Left renal pelvis (tissue), 4 donors: ENCODE results near the gene HOXB9. TPM values are rescaled to one million over a fixed set of nuclear protein-coding genes. Genes with fewer than 3 reads are reported as not detected.

ENCODE experiments used
- DNase-seq, 4 donors: peaks; one replicate each; pipeline ENCODE4 v3.0.0-alpha.2; 2013; ENCODE audit warnings: low read depth in 4 of 4, low spot score in 3 of 4
- polyA plus RNA-seq, 4 donors: library from polyadenylated mRNA; unstranded; fragments of 120-200 nt; gene quantifications; one replicate each; pipeline ENCODE4 v1.2.1, GENCODE V29; 2013; ENCODE audit not compliant: insufficient read length in 4 of 4

HOXB9 gene
- polyA plus RNA-seq, 4 donors, result 13.0 to 71.8 (median 60.8) TPM

DNA sequence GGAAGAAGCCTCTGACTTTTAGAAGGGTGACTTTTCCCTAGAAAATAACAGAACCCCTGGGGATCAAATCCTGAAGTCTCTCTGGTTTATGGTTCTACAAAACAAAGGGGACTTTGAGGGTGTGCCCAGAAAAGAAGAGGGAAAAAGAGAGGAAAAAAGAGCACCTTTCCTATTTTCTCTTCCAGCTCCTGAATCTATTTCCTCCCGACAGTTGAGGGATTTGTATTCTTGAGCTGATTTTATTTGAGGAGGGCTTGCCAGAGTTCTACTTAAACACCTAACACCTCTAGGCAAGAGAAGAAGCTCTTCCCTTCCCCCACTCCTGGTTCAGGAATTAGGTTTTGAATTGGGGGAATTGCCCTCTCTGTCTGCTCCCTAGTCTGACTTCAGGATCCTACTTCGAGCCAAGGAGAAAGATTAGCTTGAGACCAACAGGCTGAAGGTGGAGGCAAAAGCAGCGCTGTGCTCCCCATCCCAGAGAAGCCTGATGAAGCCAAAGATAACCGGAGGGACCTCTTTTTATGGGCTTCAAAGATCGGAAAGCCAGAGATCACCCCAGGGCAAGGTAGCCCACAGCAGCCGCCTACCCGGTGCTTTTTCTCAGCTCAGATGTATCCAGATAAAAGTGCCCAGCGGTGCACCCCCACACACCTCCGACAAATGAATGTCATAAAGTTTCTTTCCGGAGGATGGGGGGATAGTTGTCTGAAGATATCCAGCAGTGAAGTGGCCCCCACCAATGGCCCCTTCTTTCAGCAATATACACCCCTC lies 36.9 kb downstream of the HOXB9 start:
- DNase-seq, result no peak

- DNase-seq, result no peak
Observed at GRCh38 chr17:48588528-48588927, 37.6 kb downstream of the HOXB9 start.

DNA sequence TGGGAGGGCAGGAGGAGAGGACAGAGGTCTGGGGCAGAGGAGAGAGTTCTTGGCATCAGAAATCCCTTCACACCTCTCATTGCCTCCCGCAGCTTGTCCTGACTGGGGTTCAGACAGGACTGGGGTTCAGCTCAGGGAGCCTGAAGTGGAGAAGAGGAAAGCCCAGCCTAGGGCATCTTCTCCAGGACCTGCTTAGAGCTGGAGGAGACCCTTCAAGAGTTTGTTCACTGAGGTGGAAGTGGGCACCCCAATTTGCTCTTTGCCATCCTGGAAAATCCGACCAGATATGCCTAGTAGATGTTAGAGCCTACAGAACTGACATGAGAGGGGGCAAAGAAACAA lies 38.1 kb downstream of the HOXB9 start:
- DNase-seq, result no peak

DNA sequence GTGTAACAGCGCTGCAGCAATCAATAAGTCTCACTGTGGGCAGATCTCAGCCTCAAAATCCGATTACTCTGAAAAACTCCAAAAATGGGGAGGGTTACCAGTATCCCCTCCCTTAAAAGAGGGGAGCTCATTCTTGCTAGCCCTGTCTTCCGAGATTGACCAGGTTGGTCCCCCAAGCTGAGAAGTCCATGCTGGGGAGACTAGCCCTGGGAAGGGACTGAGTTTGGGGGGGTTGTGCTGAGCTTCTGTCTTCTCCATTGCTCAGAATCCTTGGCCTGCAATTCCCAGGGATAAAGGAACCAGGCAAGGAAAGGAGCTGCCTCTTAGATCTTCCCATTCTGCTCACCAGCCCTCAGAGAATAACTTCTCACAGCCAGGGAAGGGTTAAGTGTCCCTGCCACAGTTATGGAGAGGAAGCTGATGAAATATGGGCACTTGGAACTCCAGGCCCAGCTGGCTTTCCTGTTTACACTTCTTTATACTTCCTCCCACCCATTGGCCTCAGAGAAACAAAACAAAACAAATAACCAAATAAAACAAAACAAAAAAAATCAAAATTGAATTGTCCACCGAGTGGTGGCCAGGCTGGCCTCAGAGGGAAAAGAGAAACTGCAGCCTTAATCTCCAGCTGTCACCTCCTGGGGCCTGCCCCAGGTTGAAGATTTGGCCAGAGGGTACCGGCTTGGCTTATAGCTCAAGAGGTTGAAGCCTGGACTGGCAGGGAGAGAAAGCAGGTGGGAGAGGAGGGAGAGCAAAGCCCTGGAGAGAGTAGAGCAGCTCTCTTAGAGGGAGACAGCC lies 38.7 kb downstream of the HOXB9 start:
- no peak for DNase-seq

DNA sequence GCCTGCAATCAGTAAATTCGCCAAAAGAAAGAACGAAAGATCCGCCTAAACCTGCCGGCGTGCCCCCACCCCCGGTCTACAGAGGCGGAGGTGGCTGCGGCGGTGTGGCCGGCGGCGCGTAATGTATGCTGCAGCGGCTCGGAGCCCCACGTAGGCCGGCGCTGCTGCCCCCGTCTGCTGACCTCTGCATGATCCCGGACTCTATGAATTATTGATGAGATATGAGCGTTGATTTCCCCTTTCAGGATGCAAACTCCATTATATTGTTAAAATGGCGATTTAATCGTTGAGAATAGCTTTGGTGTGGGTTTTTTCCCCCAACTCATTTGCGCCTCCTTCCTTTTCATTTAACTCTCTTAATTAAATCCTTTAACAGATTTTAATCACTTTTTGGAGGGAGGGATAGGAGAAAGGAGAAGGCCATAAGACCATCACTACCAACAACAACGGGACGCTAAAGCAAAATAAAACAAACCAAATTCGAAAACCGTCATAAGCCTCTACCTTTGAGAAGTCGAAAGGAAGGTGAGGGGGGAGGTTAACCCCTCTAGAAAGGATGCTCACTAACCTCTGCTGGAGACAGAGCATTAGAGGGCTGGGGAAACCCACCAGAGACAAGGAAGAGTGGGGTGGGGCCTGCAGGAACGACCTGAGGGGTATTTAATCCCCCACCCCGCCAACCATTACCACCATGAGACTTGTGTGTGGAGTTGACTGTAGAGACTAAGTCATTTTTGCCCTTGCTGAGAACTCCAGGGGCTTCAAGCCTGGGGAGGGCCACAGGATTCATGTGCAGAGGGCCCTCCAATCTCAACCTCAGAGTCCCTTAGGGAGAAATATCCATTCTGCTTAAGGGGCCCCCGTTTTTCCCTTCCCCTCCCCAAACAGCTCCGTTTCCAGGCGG lies 39.6 kb downstream of the HOXB9 start:
- DNase-seq, result no peak

DNA sequence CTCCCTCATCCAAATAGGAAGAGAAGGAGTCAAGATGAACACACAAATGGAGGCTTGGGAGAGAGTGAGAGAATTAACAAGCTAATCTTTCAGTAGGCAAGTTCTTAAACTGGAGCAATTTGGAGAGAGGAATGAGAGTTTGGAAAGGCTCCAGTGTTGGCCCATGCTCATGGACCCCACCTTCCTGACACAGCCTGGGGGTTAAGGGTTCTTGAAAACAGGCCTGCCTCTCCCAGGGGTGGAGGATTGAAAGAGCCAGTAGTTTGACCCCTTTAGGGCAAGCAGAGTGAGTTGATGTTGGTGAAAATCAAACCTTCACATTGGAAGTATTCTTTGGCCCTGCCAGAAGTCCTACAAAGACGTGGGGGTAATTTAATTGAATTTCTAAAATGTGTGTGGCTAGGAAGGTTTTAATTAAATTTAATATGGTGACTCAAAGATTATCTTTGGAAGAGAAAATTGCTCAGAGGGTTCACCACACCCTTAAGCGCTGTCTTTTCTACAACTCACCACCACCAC lies 41.9 kb downstream of the HOXB9 start:
- no peak for DNase-seq

GRCh38 chr17:48583708-48584222 lies 42.4 kb downstream of the HOXB9 start:
- DNase-seq, result no peak

GRCh38 chr17:48582750-48583069 lies 43.4 kb downstream of the HOXB9 start:
- no peak for DNase-seq

DNA sequence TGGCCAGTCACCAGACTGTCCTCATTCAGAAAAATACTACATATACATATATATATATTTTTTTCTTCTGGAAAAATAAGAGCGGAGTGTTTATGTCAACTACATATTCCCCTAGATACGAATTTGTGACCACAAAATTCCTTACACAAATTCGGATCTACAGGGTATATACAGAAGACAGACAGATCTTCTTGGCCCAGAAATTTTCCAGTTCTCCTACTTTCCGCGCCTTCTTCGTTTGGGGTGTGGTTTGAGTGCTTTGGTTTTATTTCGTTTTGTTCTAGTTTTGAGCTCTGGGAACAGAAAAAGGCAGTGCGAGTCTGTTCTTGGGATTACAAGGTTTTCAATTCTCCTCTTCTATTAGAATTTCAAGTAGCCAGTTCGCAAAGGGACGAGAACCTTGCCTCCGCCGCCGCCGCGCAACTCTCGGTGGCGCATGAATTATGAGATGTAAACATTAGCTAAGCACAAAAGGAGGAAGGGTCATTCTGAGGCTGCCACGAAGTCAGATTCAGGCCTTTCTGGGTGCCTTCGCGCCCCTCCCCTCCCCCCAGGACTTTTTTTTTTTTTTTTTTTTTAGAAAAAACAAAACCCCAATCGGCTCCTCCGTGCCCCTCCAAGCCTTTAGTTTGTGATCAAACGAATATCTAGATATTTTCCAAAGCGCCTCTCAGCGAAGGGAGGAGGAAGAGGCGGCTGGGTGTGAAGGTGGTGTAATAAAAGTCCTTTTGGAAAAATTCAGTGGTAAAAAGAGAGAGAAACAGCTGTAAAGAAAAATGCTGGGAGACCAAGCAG lies 46.2 kb downstream of the HOXB9 start:
- no peak for DNase-seq

DNA sequence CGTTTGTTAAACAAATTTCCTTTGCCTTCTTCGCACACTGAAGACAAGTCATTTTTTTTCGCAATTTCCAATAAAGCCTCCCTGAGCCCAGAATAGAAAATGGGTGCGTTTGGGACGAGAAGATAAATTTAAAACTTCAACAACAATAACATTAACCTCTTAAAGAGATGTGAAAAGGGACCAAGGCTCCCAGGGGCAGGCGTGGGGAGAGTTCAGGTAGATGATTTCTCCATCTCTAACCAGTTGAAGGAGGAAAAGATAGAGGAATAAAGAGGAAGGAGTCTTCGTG lies 46.7 kb downstream of the HOXB9 start:
- DNase-seq, result no peak

GRCh38 chr17:48578616-48579470 lies 47.3 kb downstream of the HOXB9 start:
- no peak for DNase-seq

- DNase-seq, result no peak
Observed at GRCh38 chr17:48577946-48578615, 48.1 kb downstream of the HOXB9 start, which contains the start of gene HOXB4. HOXB4 (minus strand) TSS chr17:48578350; CDS start chr17:48578319, 31 bp downstream.

- peak in 2 of 4 donors; percentile 85 to 94 for DNase-seq
Observed at GRCh38 chr17:48577330-48577945, 48.7 kb downstream of the HOXB9 start.

DNA sequence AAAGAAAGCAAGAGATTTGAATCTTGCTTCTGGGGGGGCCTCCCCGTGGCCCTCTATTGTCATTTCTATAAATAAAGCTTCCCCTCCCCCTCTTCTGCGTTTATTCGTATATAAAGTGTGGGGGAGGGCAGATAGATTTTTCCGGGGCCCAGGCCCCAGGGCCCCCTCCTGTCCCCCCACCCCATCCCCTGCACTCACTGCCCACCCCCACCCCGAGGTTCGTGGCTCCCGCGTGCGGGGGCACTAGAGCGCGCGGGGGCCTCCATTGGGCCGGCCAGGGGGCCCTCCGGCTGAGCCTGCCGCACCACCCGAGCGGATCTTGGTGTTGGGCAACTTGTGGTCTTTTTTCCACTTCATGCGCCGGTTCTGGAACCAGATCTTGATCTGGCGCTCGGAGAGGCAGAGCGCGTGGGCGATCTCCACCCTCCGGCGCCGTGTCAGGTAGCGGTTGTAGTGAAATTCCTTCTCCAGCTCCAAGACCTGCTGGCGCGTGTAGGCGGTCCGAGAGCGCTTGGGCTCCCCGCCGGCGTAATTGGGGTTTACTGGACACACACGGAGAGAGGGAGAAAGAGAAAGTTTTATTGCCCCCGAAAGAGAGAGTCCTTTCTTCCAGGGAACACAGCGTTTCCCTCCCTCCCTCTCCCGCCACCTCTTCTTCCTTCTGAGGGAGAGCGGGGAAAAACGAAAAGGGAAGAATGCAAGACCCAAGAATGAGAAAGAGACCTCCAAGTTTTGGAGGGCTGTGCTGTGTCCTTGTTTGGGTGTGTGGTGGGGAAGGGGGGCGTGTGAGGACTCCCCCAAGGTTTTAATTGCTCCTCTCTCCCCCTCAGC lies 49.5 kb downstream of the HOXB9 start:
- no peak for DNase-seq

- no peak for DNase-seq
Observed at GRCh38 chr17:48575673-48576478, 50.3 kb downstream of the HOXB9 start.

DNA sequence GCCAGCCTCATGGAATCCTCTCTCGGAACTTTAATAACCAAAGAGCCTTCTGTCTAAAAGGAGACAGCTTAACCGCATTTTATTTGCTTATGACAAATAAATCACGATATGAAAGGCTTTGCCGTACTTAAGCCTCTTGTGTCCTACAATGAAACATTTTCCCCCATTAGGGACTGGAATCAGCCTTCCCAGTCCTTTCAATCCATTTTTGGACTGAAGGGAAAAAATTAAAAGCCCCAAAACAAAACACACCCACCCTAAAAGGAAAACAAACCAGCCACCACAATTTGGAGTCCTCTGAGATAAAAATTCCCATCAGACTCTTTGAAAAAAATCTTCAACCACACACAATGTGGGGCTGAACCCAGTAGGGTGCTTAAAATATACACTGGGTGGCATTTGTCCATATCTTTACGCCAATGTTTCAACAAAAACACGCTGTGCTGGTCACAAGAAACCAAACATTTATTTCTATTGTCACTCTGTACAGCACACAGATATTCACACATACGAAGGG lies 51.0 kb downstream of the HOXB9 start:
- DNase-seq, result no peak
